Prostate gland (tissue), 2 donors: ENCODE measurements around the gene CEP63. TPM values are rescaled to one million over a fixed set of nuclear protein-coding genes. Genes with fewer than 3 reads are reported as not detected.

Source experiments
- DNase-seq: peaks from one replicate; pipeline ENCODE4 v3.0.0-alpha.2; 2019; ENCODE audit warnings: low spot score
- H3K27ac ChIP-seq, 2 donors: fragments of 200-600 bp; sonication (generic); 2 replicates each; pipeline ENCODE4 v1.5.1; 2017 to 2019
- H3K27me3 ChIP-seq: fragments of 200-600 bp; sonication (generic); replicated peaks from 2 replicates; pipeline ENCODE4 v1.5.1; 2019; ENCODE audit not compliant: insufficient read depth
- H3K36me3 ChIP-seq, 2 donors: fragments of 200-600 bp; sonication (generic); 1 replicate in 1 of 2; 2 replicates in 1 of 2; pipeline versions ENCODE4 v1.5.1 to v1.8.1; 2017 to 2019
- H3K4me1 ChIP-seq: fragments of 200-600 bp; sonication (generic); replicated peaks from 2 replicates; pipeline ENCODE4 v1.5.1; 2019
- H3K4me3 ChIP-seq, 2 donors: fragments of 200-600 bp; sonication (generic); 2 replicates each; pipeline ENCODE4 v1.5.1; 2017 to 2019
- H3K9me3 ChIP-seq: fragments of 200-600 bp; sonication (generic); 2 replicates; pipeline ENCODE4 v1.5.1; 2017
- CTCF ChIP-seq, 4 experiments: fragments of 200-600 bp in 2 of 4; fragments of 450-650 bp in 2 of 4; sonication (generic) in 2 of 4; IDR thresholded peaks; 1 replicate in 3 of 4; 2 replicates in 1 of 4; pipeline ENCODE4 v1.5.1; 2016 to 2019; ENCODE audit warnings: antibody characterized with exemption in 4 of 4, mild to moderate bottlenecking in 2 of 4, moderate library complexity in 2 of 4
- POLR2A ChIP-seq: fragments of 450-650 bp; IDR thresholded peaks from one replicate; pipeline ENCODE4 v1.6.1; 2016; ENCODE audit warnings: antibody characterized with exemption, mild to moderate bottlenecking
- POLR2AphosphoS5 ChIP-seq: sonication (generic); formaldehyde crosslinking; IDR thresholded peaks from one replicate; pipeline ENCODE4 v1.6.1; 2017; ENCODE audit warnings: antibody characterized with exemption
- WGBS: methylation state at CpG from one replicate; pipeline ENCODE4 v1.1.5; 2018; 5-methylcytosine and 5-hydroxymethylcytosine counted together
- intact Hi-C: fragments of 100-400 bp; cut with DNase I; formaldehyde crosslinking; loops from one replicate; pipeline ENCODE4 v1.14.2; 2022
- total RNA-seq, 2 donors: library from RNA; depleted of rRNA; stranded (reverse); fragments of >200 nt; gene quantifications; one replicate each; pipeline ENCODE4 v1.1.0, GENCODE V29; 2016

CEP63 gene
- total RNA-seq, 2 donors from 2014 or later: 35.2 to 60.1 TPM

- no peak overlapping the region for H3K4me3 ChIP-seq
- H3K27ac ChIP-seq: no peak overlapping the region
- intact Hi-C loops: no loop called here
- H3K9me3 ChIP-seq: no peaks in the 10 kb centered on the region
- no peaks in the 10 kb centered on the region for H3K4me1 ChIP-seq
- no peak for DNase-seq
- TF ChIP-seq POLR2A: no peak
- TF ChIP-seq POLR2AphosphoS5: no peak
- TF ChIP-seq CTCF (IDR thresholded peaks at IDR 0.05): no peak
- H3K27me3 ChIP-seq: no peaks in the 10 kb centered on the region
- 89% methylated on average over 2 of the region's 2 CpGs for WGBS
- no peaks in the 10 kb centered on the region for H3K36me3 ChIP-seq
Observed at GRCh38 chr3:134511500-134511899, 25.6 kb downstream of the CEP63 start.

DNA sequence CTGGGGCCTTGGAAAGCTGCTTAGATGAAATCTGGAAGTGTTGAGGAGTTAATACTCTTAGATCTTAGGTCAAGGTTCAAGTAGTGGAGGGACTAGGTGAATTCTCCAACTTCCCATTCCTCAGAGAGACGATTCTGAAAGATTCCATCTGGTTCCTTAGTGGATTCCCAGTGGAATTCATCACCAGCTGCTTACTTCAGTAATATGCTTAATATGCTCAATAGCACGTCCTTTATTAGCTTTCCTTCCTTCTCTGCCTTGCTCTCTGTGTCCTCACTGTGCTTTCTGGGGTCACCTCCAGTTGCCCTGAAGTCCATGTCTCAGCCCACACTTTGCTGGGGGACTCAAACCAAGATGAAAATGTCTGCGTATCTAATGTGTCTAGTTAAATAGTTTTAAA is 31.0 kb downstream of the CEP63 start:
- DNase-seq: no peak
- intact Hi-C loops: no loop called here
- no peak for TF ChIP-seq POLR2A
- TF ChIP-seq CTCF (IDR thresholded peaks at IDR 0.05): no peak
- no peak for TF ChIP-seq POLR2AphosphoS5
- H3K27me3 ChIP-seq: no peaks in the 10 kb centered on the region
- H3K4me3 ChIP-seq: no peak overlapping the region
- no peaks in the 10 kb centered on the region for H3K9me3 ChIP-seq
- H3K4me1 ChIP-seq: no peaks in the 10 kb centered on the region
- no peaks in the 10 kb centered on the region for H3K36me3 ChIP-seq
- 70% methylated on average over 3 of the region's 3 CpGs for WGBS
- H3K27ac ChIP-seq: no peak overlapping the region

GRCh38 chr3:134517791-134518190 is 31.9 kb downstream of the CEP63 start:
- TF ChIP-seq POLR2A (no peak), CTCF (IDR thresholded peaks at IDR 0.05) (no peak), POLR2AphosphoS5 (no peak)
- Histone ChIP-seq H3K27me3 (no peaks in the 10 kb centered on the region), H3K9me3 (no peaks in the 10 kb centered on the region), H3K27ac (no peak overlapping the region), H3K4me3 (no peak overlapping the region), H3K4me1 (no peaks in the 10 kb centered on the region), H3K36me3 (no peaks in the 10 kb centered on the region)
- intact Hi-C loops: no loop called here
- no peak for DNase-seq

- intact Hi-C loops: no loop called here
- H3K9me3 ChIP-seq: no peaks in the 10 kb centered on the region
- 98% methylated on average over 6 of the region's 6 CpGs for WGBS
- TF ChIP-seq POLR2A (no peak), CTCF (IDR thresholded peaks at IDR 0.05) (no peak), POLR2AphosphoS5 (no peak)
- H3K27me3 ChIP-seq: no peaks in the 10 kb centered on the region
- no peak overlapping the region for H3K27ac ChIP-seq
- no peaks in the 10 kb centered on the region for H3K36me3 ChIP-seq
- no peak for DNase-seq
- H3K4me1 ChIP-seq: no peaks in the 10 kb centered on the region
- no peak overlapping the region for H3K4me3 ChIP-seq
Observed at GRCh38 chr3:134522541-134522940, 36.7 kb downstream of the CEP63 start.

- DNase-seq: no peak
- Histone ChIP-seq H3K4me1 (no peaks in the 10 kb centered on the region), H3K4me3 (no peak overlapping the region), H3K9me3 (no peaks in the 10 kb centered on the region), H3K36me3 (no peaks in the 10 kb centered on the region), H3K27me3 (no peaks in the 10 kb centered on the region), H3K27ac (no peak overlapping the region)
- TF ChIP-seq POLR2A: no peak
- TF ChIP-seq POLR2AphosphoS5: no peak
- TF ChIP-seq CTCF (IDR thresholded peaks at IDR 0.05): no peak
- intact Hi-C loops: no loop called here
Observed at GRCh38 chr3:134525293-134525692, 39.4 kb downstream of the CEP63 start.
